Measurements from ENCODE around the gene SLX4IP.

The SLX4IP gene

GRCh38 chr20:10466855-10467254 lies 31.8 kb downstream of the SLX4IP start:
- DNase-seq (ENCODE audit: low read depth): no peak

GRCh38 chr20:10467681-10468339 lies 32.7 kb downstream of the SLX4IP start:
- no peak for DNase-seq (ENCODE audit: low read depth)

- no peak for DNase-seq (ENCODE audit: low read depth)
Measured at GRCh38 chr20:10468340-10468845, 33.3 kb downstream of the SLX4IP start.

GRCh38 chr20:10469056-10469455 lies 34.0 kb downstream of the SLX4IP start:
- no peak for DNase-seq (ENCODE audit: low read depth)

GRCh38 chr20:10469599-10469998 lies 34.5 kb downstream of the SLX4IP start:
- DNase-seq (ENCODE audit: low read depth): no peak

- no peak for DNase-seq (ENCODE audit: low read depth)
Measured at GRCh38 chr20:10470276-10470675, 35.2 kb downstream of the SLX4IP start.

GRCh38 chr20:10472871-10473270 lies 37.8 kb downstream of the SLX4IP start:
- DNase-seq (ENCODE audit: low read depth): no peak

- no peak for DNase-seq (ENCODE audit: low read depth)
Measured at GRCh38 chr20:10474606-10475184, 39.6 kb downstream of the SLX4IP start.

GRCh38 chr20:10475225-10475624 lies 40.1 kb downstream of the SLX4IP start:
- no peak for DNase-seq (ENCODE audit: low read depth)

- DNase-seq (ENCODE audit: low read depth): no peak
Measured at GRCh38 chr20:10476319-10476724, 41.2 kb downstream of the SLX4IP start.

GRCh38 chr20:10478205-10478604 lies 43.1 kb downstream of the SLX4IP start:
- no peak for DNase-seq (ENCODE audit: low read depth)

GRCh38 chr20:10478930-10479329 lies 43.8 kb downstream of the SLX4IP start:
- no peak for DNase-seq (ENCODE audit: low read depth)

- DNase-seq (ENCODE audit: low read depth): no peak
Measured at GRCh38 chr20:10481676-10482075, 46.6 kb downstream of the SLX4IP start.

GRCh38 chr20:10483691-10484090 lies 48.6 kb downstream of the SLX4IP start:
- DNase-seq (ENCODE audit: low read depth): no peak

- DNase-seq (ENCODE audit: low read depth): no peak
Measured at GRCh38 chr20:10487142-10488136, 52.3 kb downstream of the SLX4IP start.

GRCh38 chr20:10488534-10488933 lies 53.4 kb downstream of the SLX4IP start:
- DNase-seq (ENCODE audit: low read depth): no peak

- no peak for DNase-seq (ENCODE audit: low read depth)
Measured at GRCh38 chr20:10489853-10490252, 54.7 kb downstream of the SLX4IP start.

- DNase-seq (ENCODE audit: low read depth): no peak
Measured at GRCh38 chr20:10490257-10490656, 55.2 kb downstream of the SLX4IP start.

GRCh38 chr20:10490706-10491105 lies 55.6 kb downstream of the SLX4IP start:
- no peak for DNase-seq (ENCODE audit: low read depth)

GRCh38 chr20:10492065-10492464 lies 57.0 kb downstream of the SLX4IP start:
- DNase-seq (ENCODE audit: low read depth): no peak

- DNase-seq (ENCODE audit: low read depth): no peak
Measured at GRCh38 chr20:10492844-10493243, 57.7 kb downstream of the SLX4IP start.

GRCh38 chr20:10495173-10495572 lies 60.1 kb downstream of the SLX4IP start:
- no peak for DNase-seq (ENCODE audit: low read depth)

- DNase-seq (ENCODE audit: low read depth): no peak
Measured at GRCh38 chr20:10496465-10496864, 61.4 kb downstream of the SLX4IP start.
